Activated CD4-positive, alpha-beta T cell treated with anti-CD3 and anti-CD28 coated beads for 36 hours (primary cell): Measurements from ENCODE around the gene HOXC9. TPM values are rescaled to one million over a fixed set of nuclear protein-coding genes. Genes with fewer than 3 reads are reported as not detected.

Source experiments
- ATAC-seq: fragments of 200-7000 bp; cut with Tn5 transposase; one replicate; pipeline ENCODE4 v1.10.0; 2021; ENCODE audit warnings: mild to moderate bottlenecking, moderate library complexity
- CTCF ChIA-PET: fragments of 350-600 bp; sonication (Branson Sonifier 250); formaldehyde crosslinking; loops from one replicate; lab custom pipeline; 2021; ENCODE audit warnings: antibody characterized with exemption; lab: Charles Lee
- POLR2A ChIA-PET: fragments of 350-600 bp; sonication (Branson Sonifier 250); formaldehyde crosslinking; loops from one replicate; lab custom pipeline; 2021; ENCODE audit warnings: antibody characterized with exemption, inconsistent platforms; lab: Charles Lee
- DNase-seq: peaks from one replicate; pipeline ENCODE4 v3.0.0-alpha.2; 2020
- H3K27ac Mint-ChIP-seq: one replicate; pipeline ENCODE4 v1.8.0; 2021; ENCODE audit warnings: mixed read lengths
- H3K27me3 Mint-ChIP-seq: one replicate; pipeline ENCODE4 v1.8.0; 2021; ENCODE audit warnings: mixed read lengths
- H3K36me3 Mint-ChIP-seq: one replicate; pipeline ENCODE4 v1.8.0; 2021; ENCODE audit warnings: low read depth, mixed read lengths
- H3K4me1 Mint-ChIP-seq: one replicate; pipeline ENCODE4 v1.8.0; 2021; ENCODE audit warnings: mixed read lengths
- H3K4me3 Mint-ChIP-seq: one replicate; pipeline ENCODE4 v1.8.0; 2021; ENCODE audit warnings: mild to moderate bottlenecking, moderate library complexity, mixed read lengths
- H3K9me3 Mint-ChIP-seq: one replicate; pipeline ENCODE4 v1.8.0; 2021; ENCODE audit warnings: low read depth, mixed read lengths
- intact Hi-C, 2 experiments: fragments of 100-400 bp; cut with DNase I in 1 of 2; cut with micrococcal nuclease in 1 of 2; formaldehyde crosslinking; loops; one replicate each; pipeline versions ENCODE4 v1.14.2 to v1.15.1; 2022 to 2024; cut with DNase I, micrococcal nuclease
- total RNA-seq, 2 experiments: library from RNA; stranded (reverse); gene quantifications; one replicate each; pipeline ENCODE4 v1.2.3, GENCODE V29; 2021

HOXC9 gene
- total RNA-seq, 2 experiments from 2014 or later: not detected

DNA sequence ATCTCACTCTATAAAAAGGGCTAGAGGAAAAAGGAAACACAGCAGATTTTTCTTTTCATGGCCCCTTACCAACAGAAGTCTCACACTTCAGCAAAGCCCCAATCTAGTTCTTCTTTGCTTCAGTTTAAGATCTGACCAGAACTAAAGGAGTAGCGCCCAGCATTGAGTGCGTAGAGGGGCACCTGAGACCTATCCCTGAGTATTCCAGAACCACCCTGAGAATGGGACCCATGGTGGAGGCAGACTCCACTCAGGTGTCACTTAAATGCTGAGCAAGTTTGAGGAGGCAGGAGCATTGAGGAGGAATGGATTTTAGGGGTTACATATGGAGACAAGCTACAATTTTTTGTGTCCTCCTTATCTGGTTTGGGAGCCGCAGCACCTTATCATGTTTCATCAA, 28.8 kb upstream of the HOXC9 start:
- H3K4me3 Mint-ChIP-seq: no peak overlapping the region
- intact Hi-C loops: loop anchor here (5.0 kb wide), 1 partner anchor 34 kb away; the partner anchor contains the start of gene HOXC13 (in 2 of the 2)

DNA sequence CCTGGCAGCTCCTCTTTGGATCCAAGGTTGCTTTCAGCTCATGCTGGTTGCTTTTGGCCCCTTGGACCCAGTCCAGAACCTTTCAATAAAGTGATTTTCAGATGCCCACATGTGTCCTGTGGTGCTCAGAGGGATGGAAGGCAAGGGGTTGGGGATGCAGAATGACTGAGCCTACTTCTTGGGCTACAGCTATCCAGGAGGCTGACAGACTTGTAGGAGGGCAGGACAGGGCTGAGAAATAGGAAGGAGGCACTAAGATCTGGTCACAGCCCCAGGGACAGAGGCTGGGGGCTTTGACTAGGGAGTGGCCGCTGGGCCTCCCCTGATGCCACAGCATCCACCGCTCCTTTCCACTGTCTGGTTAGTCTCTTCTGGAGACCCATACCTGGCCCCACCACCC, 28.3 kb upstream of the HOXC9 start:
- intact Hi-C loops: loop anchor here (5.0 kb wide), 1 partner anchor 34 kb away; the partner anchor contains the start of gene HOXC13 (in 2 of the 2)
- Mint-ChIP-seq H3K4me3 (no peak overlapping the region), H3K4me1 (peaks cover 22% of the 10 kb centered on the region), H3K9me3 (no peaks in the 10 kb centered on the region), H3K27ac (no peak overlapping the region), H3K36me3 (no peaks in the 10 kb centered on the region), H3K27me3 (peaks cover 83% of the 10 kb centered on the region)
- ChIA-PET POLR2A (no interaction called here), CTCF (interaction anchor here (0.6 to 2.6 kb wide), 3 partner anchors 13 to 416 kb away, joined by 3 to 8 read pairs (median 5); partner anchors contain the start of gene HOXC10)
- DNase-seq (no peak), ATAC-seq (no peak)

More for the DNA sequence above, 28.8 kb upstream of the HOXC9 start:
- peaks cover 84% of the 10 kb centered on the region for H3K27me3 Mint-ChIP-seq
- ChIA-PET POLR2A (no interaction called here), CTCF (interaction anchor here (1.9 to 2.6 kb wide), 2 partner anchors 12 to 15 kb away, joined by 5 to 8 read pairs; partner anchors contain the start of gene HOXC10)
- no peak overlapping the region for H3K27ac Mint-ChIP-seq
- H3K4me1 Mint-ChIP-seq: peaks cover 28% of the 10 kb centered on the region
- H3K9me3 Mint-ChIP-seq: no peaks in the 10 kb centered on the region
- DNase-seq: no peak
- no peak for ATAC-seq
- H3K36me3 Mint-ChIP-seq: no peaks in the 10 kb centered on the region

DNA sequence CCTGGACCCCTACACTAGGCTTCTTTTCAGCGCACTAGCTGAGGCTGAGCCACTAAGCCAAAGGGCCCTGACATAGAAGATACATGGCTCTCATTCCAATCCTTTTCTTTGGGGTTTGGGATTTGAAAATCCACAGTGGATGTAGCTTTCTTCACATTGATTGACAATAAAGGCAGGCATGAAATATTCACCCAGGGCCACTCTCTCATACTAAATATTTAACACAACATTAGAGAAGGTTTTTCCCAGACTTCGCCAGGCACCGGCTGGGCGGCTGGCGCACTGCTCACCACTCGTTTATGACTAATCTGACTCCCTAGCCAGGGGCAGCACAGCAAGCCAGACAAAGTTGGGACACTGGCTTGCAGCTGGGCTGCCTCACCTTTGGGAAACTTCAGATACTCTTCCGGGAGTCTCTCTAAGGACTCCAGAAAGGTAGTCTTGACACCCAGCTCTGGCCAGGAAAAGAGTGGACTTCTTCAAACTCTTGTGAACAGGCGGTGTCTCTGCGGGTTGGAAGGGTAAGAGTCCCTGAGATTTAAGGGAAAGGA, 27.7 kb upstream of the HOXC9 start:
- ChIA-PET CTCF (interaction anchor here (0.5 to 2.6 kb wide), 4 partner anchors 9 to 415 kb away, joined by 3 to 8 read pairs (median 3); partner anchors contain the start of gene HOXC10), POLR2A (no interaction called here)
- intact Hi-C loops: loop anchor here (5.0 kb wide), 1 partner anchor 35 kb away; the partner anchor contains the start of gene HOXC13 (in 2 of the 2)
- Mint-ChIP-seq H3K4me3 (no peak overlapping the region), H3K4me1 (peaks cover 21% of the 10 kb centered on the region), H3K27ac (no peak overlapping the region), H3K9me3 (no peaks in the 10 kb centered on the region), H3K36me3 (no peaks in the 10 kb centered on the region), H3K27me3 (peaks cover 83% of the 10 kb centered on the region)
- ATAC-seq (no peak), DNase-seq (no peak)

DNA sequence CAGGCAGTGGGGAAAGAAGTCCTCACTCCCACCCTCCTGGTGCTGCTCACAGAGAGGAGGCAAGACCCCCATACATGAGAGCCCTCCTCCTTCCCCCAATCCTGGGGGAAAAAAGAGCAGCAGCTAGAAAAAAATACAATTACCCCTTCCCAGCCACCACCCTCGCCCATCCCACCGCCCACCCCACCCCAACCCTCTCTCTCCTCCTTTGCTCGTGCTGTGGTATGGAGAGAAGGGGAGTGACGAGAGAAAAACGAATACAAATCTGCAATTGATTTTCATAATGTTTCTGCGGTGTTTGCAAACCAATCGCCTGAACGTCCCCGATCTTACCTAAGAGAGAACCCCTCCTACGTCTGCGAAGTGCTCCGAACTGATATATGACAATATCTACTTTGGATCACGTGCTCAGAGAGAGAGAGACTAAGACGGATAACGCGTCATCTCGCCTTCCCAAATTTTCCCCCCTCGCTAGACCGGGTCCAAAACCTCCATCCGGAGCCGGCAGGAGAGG, 27.2 kb upstream of the HOXC9 start, which contains the start of gene HOXC11:
HOXC11 (plus strand) TSS at position 405 of the 514 bp plus-strand sequence. CDS start 116 bp downstream, outside the sequence.
- CTCF ChIA-PET: interaction anchor here (0.5 to 1.0 kb wide), 4 partner anchors 9 to 47 kb away, joined by 3 read pairs; partner anchors contain the start of gene HOXC10
- Mint-ChIP-seq H3K27ac (no peak within 1 kb of the TSS), H3K9me3 (no peaks in the 10 kb centered on the region), H3K4me3 (no peak within 1 kb of the TSS), H3K4me1 (peaks cover 21% of the 10 kb centered on the region), H3K27me3 (peaks cover 82% of the 10 kb centered on the region), H3K36me3 (no peaks in the 10 kb centered on the region)
- intact Hi-C loops: loop anchor here (5.0 kb wide), 1 partner anchor 35 kb away; the partner anchor contains the start of gene HOXC13 (in 2 of the 2)
- ATAC-seq (no peak), DNase-seq (no peak)
- POLR2A ChIA-PET: no interaction called here

DNA sequence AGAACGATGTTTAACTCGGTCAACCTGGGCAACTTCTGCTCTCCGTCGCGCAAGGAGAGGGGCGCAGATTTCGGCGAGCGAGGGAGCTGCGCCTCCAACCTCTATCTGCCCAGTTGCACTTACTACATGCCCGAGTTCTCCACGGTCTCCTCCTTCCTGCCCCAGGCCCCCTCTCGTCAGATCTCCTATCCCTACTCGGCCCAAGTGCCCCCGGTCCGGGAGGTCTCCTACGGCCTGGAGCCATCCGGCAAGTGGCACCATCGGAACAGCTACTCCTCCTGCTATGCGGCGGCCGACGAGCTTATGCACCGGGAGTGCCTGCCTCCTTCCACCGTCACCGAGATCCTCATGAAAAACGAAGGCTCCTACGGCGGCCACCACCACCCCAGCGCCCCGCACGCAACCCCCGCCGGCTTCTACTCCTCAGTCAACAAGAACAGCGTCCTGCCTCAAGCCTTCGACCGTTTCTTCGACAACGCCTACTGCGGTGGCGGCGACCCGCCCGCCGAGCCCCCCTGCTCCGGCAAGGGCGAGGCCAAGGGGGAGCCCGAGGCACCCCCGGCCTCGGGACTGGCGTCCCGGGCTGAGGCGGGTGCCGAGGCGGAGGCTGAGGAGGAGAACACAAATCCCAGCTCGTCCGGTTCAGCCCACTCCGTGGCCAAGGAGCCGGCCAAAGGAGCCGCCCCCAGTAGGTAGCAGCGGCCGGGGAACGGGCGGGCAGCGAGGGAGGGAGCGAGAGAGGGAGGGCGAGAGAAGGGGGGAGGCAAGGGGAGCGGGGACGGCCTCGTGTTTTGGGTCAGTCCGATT, 26.5 kb upstream of the HOXC9 start:
- intact Hi-C loops: loop anchor here (1.0 to 5.0 kb wide), 2 partner anchors 19 to 36 kb away; partner anchors contain the start of genes HOXC13 (in 2 of the 2) and HOXC12 (in 1 of the 2)
- ChIA-PET CTCF (interaction anchor here (0.6 to 1.0 kb wide), 2 partner anchors 12 to 29 kb away, joined by 3 read pairs; partner anchors contain the start of gene HOXC10), POLR2A (no interaction called here)
- Mint-ChIP-seq H3K4me3 (no peak overlapping the region), H3K4me1 (peaks cover 24% of the 10 kb centered on the region), H3K9me3 (no peaks in the 10 kb centered on the region), H3K36me3 (no peaks in the 10 kb centered on the region), H3K27ac (no peak overlapping the region), H3K27me3 (peaks cover 81% of the 10 kb centered on the region)
- DNase-seq (peak; percentile 34), ATAC-seq (no peak)

DNA sequence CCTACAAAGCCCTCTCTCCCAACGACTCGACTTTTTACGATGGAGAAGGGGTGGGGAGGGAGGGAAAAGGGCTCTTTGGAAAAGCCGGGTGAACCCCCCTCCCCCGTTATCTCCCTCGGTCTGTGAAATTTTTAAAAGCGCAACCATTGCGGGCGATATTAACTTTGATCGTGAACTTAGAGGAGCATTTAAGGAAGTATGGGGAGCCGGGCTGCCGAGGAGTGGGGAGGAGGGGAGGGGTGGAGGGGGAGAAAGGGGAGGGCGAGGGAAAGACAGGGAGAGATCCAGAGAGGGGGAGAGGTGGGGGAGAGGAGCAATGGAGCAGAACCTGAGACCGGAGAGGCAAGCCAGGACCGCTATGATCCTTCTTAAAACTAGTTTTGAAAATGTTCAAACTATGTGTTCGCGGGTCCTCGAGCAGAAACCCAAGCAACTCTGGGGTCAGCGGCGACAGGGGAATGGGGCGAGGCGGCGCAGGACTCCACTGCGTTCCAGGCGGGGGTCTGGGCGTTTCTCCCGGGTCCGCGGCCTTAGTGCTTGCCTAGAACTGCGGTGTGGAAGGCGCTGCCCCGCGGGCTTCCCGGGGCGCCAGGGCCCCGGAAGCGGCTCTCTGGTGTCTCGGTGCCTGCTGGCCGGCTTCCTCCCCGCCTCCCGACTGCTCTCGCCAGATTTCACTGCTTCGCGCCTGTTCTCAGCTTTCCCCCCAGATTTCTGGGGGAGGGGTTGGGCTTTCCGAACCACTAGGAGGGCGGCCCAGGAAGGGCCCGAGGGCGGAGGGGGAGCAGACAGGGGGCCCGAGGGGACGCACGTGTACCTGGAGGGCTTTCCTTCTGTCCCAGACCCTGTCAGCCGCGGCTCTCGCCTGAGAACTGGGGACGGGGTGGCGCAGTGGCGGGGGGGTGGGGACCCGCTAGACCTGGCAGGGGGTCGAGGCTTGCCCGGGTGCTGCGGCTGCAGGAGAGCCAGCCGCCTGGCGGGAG, 25.6 kb upstream of the HOXC9 start, which contains the start of gene HOTAIR:
HOTAIR (minus strand) TSS at position 871 of the 980 bp plus-strand sequence.
- Mint-ChIP-seq H3K36me3 (no peaks in the 10 kb centered on the region), H3K27me3 (peaks cover 83% of the 10 kb centered on the region), H3K4me1 (peaks cover 24% of the 10 kb centered on the region), H3K9me3 (no peaks in the 10 kb centered on the region), H3K27ac (no peak within 1 kb of the TSS), H3K4me3 (peak within 1 kb of the TSS; percentile 48)
- ChIA-PET CTCF (no interaction called here), POLR2A (no interaction called here)
- intact Hi-C loops: loop anchor here (1.0 to 5.0 kb wide), 2 partner anchors 20 to 37 kb away; partner anchors contain the start of genes HOXC13 (in 2 of the 2) and HOXC12 (in 1 of the 2)
- DNase-seq (peak; percentile 48), ATAC-seq (peak; percentile 53)

DNA sequence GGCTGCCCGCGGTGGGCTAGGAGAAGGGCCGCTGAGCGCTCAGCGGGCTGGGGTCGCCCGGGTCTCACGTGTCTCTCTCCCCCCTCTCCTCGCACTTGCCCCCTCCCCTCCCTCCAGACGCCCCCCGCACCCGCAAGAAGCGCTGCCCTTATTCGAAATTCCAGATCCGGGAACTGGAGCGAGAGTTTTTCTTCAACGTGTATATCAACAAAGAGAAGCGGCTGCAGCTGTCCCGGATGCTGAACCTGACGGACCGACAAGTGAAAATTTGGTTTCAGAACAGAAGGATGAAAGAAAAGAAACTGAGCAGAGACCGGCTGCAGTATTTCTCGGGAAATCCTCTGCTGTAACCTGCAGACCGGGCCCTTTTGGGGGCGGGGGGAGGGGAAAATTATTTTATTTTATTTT, 24.9 kb upstream of the HOXC9 start:
- Mint-ChIP-seq H3K9me3 (no peaks in the 10 kb centered on the region), H3K27me3 (peaks cover 83% of the 10 kb centered on the region), H3K4me1 (peaks cover 24% of the 10 kb centered on the region), H3K36me3 (no peaks in the 10 kb centered on the region), H3K4me3 (no peak overlapping the region), H3K27ac (no peak overlapping the region)
- ChIA-PET CTCF (interaction anchor here (1.7 kb wide), 1 partner anchor 10 kb away, joined by 9 read pairs; the partner anchor contains the start of gene HOXC10), POLR2A (no interaction called here)
- intact Hi-C loops: no loop called here
- DNase-seq (no peak), ATAC-seq (no peak)

DNA sequence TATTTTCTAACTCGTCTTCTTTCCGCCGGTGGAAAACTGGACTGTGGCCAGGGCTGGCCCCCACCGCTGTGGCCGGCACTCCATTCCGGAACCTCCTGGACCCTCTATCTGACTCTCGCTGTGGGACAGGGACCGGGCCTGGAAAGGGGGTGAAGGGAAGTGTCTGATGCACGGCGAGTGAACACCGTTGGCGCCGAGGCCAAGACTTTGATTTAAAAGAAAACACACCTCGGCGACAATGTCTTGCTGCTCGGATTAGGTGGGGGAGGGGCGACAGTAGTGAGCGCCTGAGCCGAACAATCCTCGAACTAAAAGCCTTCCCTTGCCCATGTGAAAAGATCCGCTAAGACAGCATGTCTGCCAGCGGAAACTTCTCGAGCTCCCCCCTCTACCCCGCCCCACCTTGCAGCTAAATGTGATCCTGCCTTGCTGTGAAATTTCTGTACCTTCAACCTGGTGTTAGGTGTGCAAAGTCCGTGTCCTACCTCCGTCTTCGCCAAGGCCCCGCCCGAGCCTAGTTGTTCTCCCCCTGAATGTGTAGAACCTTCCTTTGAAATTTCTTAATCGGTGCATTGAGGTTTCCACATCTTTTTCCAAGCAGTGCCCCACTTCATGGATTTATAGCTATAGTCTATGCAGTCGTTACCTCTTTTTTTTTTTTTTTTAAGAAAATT, 24.3 kb upstream of the HOXC9 start:
- CTCF ChIA-PET: interaction anchor here (1.7 kb wide), 1 partner anchor 9 kb away, joined by 9 read pairs; the partner anchor contains the start of gene HOXC10
- no peak for ATAC-seq

DNA sequence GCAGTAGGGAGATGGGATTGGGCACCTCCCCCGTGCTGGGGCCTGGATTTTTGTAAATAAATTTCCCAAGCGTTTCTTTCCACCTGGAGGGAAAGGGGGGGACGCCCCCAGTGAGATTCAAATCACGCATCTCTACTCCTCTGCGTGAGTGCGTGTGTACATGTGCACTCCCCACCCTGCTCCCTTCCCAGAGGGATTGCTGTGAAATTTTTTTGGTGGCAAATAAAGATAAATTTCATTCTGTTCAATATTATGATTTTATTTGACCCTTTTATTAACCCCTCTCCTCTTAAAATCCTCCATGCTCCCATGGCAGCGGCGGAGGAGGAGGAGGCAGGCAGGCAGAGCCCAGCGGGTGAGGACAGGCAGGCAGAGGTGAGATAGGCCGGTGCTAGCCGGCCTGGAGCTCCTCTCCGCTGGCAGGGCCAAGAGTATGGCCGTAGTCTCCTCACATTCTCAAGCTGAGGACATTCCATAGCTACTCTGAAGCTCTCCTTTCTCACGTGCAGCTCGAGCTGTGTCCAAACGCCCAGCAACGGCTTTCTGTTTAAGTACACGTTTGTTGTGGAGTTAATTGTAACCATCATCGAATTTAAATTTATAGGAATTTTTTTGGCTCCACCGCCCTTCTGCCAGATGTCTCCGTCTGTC, 23.7 kb upstream of the HOXC9 start:
- ATAC-seq (no peak), DNase-seq (no peak)
- Mint-ChIP-seq H3K9me3 (no peaks in the 10 kb centered on the region), H3K36me3 (no peaks in the 10 kb centered on the region), H3K4me1 (peaks cover 24% of the 10 kb centered on the region), H3K4me3 (no peak overlapping the region), H3K27ac (no peak overlapping the region), H3K27me3 (peaks cover 82% of the 10 kb centered on the region)
- CTCF ChIA-PET: interaction anchor here (0.7 to 1.7 kb wide), 4 partner anchors 9 to 47 kb away, joined by 3 to 9 read pairs (median 4); partner anchors contain the start of gene HOXC10
- POLR2A ChIA-PET: no interaction called here
- intact Hi-C loops: no loop called here

More for the DNA sequence above, 24.3 kb upstream of the HOXC9 start:
- POLR2A ChIA-PET: no interaction called here
- Mint-ChIP-seq H3K9me3 (no peaks in the 10 kb centered on the region), H3K27me3 (peaks cover 83% of the 10 kb centered on the region), H3K36me3 (no peaks in the 10 kb centered on the region), H3K4me1 (peaks cover 24% of the 10 kb centered on the region), H3K4me3 (peak overlapping the region; percentile 15), H3K27ac (no peak overlapping the region)
- intact Hi-C loops: no loop called here
- DNase-seq: peak; percentile 30
